NCI-H82 treated with DMSO at 0.1 percent for 48 hours (cell line): Measurements from ENCODE around the gene ADH4.
"Not testable (repeated sequence)": the region's sequence is repeated elsewhere in the genome, so short reads cannot be mapped to it uniquely, and the experiment has no call there.

Experiments used
- DNase-seq: peaks from one replicate; lab custom pipeline; 2025; ENCODE audit not compliant: unreplicated experiment; lab: John Stamatoyannopoulos, UW

Gene ADH4

GRCh38 chr4:99144070-99144469 is at the start of gene ADH4:
ADH4 (minus strand) TSS chr4:99144297; CDS start chr4:99144222, 75 bp downstream.
- no peak for DNase-seq

GRCh38 chr4:99190336-99190735 is 46.2 kb upstream of the ADH4 start:
- DNase-seq: no peak

- not testable (repeated sequence) for DNase-seq
Measured at GRCh38 chr4:99189900-99190299, 45.8 kb upstream of the ADH4 start.

GRCh38 chr4:99186029-99186428 is 41.9 kb upstream of the ADH4 start:
- DNase-seq: no peak

DNA sequence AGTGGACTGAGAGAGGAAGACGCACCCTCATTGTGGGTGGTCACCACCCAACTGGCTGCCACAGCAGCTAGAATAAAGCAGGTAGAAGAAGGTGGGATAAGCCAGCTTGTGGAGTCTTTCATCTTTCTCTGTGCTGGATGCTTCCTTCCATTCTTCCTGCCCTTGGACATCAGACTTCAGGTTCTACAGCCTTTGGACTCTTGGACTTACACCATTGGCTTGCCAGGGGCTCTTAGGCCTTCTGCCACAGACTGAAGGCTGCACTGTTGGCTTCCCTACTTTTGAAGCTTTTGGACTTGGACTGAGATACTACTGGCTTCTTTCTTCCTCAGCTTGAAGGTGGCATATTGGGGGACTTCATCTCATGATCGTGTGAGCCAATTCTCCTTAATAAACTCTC is 41.5 kb upstream of the ADH4 start:
- DNase-seq: no peak

DNA sequence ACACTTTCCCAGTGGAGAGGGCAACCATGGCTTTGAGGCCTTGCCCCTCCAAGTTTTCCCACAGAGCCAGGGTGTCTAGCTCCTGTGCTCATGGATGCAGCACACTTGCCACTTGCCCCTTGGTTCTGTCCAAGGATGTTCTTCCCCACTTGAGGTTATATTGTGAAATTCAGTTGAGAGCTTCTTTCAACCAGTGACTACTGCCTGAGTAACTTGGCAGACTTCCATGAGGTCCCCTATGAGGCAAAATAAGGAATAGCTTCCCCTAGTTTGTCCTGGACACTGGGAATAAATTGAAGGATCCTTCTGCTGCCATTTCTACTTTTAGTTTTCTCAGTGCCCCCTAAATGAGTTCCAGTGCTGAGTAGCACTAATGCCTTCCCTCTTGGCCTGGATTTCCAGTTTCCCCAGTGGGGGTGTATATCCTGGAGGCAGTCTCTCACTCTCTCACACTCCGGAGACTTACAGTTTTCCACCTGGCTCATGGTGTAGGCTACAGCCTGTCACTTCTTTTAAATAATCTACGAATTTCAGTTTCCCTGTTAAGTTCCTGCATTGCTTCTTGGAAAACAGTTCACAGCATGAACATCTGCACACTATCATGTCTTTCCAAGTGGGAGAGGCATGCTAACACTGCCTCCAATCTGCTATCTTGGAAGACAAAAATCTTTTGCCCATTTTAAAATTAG is 36.4 kb upstream of the ADH4 start:
- DNase-seq: no peak

GRCh38 chr4:99179626-99180025 is 35.5 kb upstream of the ADH4 start:
- DNase-seq: no peak

DNA sequence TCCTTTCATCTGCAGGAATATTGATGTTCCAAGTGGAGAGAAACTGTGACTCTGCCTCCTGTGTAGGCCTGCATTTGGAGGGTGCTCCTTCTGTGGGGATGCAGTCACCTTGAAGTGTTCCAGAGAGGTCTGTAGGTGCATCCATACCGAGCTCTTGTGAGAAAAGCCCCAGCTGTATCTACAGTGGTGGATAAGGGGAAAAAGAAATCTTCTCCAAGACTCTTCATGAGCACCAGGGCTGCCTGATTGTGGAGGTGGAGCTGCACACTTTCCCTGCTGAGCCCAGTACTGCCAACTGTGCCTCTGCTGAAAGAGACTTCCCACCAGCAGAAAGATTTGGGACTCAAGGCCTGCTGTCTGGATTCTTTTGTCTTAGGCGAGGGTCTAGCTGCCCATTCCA is 35.1 kb upstream of the ADH4 start:
- no peak for DNase-seq

DNA sequence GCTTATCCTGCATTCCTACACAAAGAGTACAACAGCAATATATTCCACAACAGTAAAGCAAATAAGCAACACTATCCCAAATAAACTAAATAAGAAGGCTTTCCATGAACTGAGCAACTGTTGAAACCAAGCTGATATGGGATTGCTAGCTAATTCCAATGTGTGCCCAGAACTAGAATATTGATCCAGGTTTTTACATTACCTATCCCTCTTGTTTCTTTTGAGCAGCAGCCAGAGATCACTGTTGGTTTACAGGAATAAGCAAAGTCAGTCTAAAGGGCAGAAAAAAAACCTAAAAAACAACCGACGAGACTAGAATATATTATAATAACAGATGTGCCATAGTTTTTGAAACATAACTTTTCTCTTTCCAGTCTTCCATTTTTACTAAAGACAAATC is 22.4 kb upstream of the ADH4 start:
- DNase-seq: no peak

DNA sequence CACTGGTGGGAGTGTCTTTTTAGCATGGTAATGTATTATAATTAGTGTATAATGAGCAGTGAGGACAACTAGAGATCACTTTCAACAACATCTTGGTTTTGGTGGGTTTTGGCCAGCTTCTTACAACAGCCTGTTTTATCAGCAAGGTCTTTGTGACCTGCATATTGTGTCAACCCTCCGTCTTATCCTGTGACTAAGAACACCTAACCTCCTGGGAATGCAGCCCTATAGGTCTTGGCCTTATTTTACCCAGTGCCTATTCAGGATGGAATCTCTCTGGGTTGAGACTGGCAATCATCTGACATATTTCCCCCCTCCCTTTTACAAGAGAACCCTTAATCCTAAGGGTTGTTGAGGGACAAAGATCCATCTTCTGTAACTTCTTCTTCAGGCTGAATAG is 21.9 kb upstream of the ADH4 start:
- no peak for DNase-seq

DNA sequence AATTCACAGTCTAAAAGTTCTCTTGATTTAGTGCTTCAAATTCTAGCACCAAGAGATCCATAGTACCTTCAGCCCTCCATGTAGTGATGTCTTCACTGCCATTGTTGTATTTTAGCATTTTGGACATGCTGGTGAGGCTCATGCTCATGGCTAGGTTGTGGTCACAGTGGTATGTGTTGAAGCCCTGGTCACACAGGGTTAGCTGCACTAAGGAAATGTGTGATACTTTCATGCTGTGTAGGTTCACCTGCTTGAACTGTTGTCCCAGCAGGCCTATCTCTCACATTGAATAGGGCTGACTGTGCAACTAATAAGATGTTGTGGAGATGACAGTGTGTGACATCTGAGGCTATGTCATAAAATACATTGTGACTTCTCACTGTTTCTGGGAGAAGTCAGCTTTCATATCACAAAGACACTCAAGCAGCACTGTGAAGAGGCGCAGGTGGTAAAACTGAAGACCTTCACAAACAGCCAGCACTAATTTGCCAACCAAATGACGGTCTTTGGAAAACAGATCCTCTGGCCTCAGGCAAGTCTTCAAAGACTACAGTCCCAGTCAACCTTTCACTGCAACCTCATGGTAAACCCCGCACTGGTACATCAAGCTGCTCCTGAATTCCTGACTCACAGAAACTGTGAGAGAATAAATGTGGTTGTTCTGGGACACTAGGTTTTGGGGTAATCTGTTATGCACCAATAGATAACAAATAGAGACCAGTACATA is 17.4 kb upstream of the ADH4 start:
- no peak for DNase-seq

DNA sequence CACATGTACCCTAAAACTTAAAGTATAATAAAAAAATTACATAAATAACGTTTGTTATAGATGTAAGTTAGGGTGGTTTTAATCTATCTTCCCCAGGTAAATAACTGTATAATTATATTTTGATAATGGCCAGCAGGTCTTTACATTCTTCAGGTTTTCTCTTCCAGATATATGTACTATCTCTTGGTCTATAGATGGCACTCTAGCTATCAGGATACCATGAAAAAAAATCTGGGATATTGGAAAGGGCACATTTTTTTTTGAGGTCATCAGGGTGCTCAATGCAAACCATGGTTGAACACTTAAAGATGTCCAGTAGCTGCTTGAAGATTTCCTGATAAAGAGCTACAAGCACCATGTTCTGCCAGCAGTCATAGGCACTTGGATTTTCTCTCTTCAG is 15.6 kb upstream of the ADH4 start:
- no peak for DNase-seq

DNA sequence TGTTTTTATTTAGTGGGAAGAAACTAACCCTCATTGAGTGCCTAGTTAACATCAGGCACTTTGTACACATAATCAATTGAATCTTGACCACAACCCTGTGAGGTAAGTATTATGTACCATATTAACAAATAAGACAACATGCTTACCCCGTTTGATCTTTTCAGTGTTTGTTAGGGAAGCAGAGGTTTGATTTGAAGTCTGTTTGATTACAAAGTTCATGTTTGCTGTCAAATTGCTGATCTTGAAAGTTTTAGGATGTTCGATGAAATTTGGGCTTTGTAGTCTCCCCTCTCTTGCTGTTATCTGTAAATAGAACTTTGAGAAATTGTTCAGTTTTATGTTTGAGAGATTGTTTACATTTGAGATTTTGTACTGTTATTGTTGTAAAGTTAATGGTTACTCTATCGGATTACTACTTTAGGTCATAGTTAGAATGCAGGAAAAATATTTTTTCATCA is 13.4 kb upstream of the ADH4 start:
- DNase-seq: no peak

DNA sequence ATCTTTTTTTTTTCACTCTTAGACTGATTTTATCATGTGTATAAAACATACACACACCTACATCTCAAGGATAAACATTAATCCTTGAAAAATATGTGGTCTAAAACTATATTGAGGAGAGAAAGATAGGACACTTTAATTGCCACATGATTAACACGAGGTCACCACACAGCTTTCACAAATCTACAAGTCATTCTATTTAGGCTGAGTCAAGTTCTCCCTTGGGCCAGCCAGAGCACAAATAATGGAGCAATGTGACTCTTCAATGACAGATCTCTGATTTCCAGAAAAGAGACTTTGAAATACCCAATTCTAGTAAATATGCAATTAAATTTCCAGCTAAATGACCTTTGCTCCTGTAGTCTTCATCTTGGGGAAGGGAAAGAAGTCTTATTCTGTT is 12.9 kb upstream of the ADH4 start:
- DNase-seq: no peak

DNA sequence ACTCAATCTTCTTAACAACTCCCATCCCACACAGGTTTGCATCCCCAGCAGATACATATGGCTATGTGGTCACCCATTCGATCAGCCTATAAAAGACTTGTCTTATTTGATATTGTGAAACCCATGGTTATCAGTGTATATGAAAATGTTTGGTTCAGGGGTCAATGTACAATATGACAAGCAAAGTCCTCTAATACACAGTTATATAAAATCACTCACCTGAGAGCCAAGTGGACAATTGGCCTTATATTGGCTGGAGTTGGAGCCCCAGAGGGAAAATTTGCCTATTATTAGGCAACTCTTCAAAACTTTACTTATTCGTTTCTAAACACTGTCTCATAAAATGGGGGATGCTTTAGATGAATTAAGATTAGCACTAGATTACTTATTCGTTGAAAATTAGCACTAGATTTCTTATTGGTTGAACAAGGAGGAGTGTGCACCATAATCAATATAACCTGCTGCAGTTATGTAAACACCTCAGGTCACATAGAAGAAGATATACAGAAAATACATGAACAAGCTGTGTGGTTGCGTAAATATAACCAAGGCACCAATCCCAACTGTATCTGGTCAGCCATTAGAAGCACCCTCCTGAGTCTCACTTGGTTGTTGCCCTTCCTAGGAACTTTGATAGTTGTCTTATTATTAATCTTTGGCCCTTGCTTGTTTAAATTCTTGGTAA is 10.7 kb upstream of the ADH4 start:
- no peak for DNase-seq

GRCh38 chr4:99151995-99152394 is 7.9 kb upstream of the ADH4 start:
- no peak for DNase-seq

- DNase-seq: no peak
Measured at GRCh38 chr4:99151452-99151851, 7.4 kb upstream of the ADH4 start.

DNA sequence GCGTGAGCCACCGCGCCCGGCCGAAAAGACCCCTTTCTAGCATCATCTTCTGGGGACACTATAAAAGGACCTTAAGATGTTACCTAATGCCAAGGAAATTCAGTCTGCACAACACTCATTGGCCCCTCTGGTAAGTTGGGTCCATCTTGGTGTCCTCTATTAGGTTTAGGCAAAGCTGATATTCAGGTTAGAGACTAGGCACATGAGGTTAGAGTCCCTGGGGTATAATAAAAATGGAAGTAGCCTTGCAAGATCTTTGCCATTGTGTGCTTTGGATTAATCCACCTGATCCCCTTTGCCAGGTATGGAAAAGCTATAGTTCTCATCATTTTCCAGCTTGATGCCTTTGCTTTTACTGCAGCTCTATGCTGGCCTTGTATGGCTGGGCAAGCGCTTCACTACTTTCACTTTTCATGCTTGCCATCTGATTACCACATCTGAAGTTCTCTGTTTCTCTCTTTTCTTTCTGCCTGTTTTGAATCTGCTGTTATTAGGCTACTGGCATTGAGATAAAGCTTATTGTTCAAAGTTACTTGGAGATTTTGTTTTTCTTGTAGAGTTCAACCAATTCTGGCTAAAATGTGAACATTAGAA is 5.4 kb upstream of the ADH4 start:
- DNase-seq: no peak

DNA sequence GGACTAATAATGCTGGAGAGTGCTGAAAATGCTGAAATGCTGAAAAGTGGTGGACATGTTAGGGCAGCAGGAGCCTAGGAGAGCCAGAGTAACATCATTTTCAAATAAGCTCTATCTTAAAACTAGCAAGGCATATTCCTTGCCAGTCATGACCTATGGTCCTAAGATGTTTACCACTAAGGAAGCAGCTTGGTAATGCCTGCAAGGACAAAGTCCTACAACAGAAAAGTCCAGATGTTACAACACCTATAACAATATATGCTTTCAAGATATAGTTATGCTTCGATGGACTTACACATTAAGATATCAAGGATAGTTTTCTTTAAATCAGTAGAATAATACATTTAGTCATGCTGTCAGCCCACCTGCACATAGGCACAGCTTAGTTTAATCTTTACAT is 4.5 kb upstream of the ADH4 start:
- DNase-seq: no peak

GRCh38 chr4:99144587-99144986 is 490 bp upstream of the ADH4 start:
- DNase-seq: no peak

GRCh38 chr4:99136329-99136728 is 7.8 kb downstream of the ADH4 start:
- DNase-seq: no peak
